Lung (tissue), 12 donors: ENCODE measurements around the gene ARHGEF4. TPM values are rescaled to one million over a fixed set of nuclear protein-coding genes. Genes with fewer than 3 reads are reported as not detected.
"Not testable (repeated sequence)": the region's sequence is repeated elsewhere in the genome, so short reads cannot be mapped to it uniquely, and the experiment has no call there.

Experiments
- ATAC-seq: fragments of 200-7000 bp; cut with Tn5 transposase; one replicate; pipeline ENCODE4 v1.9.1; 2020; ENCODE audit warnings: moderate number of reproducible peaks; ENCODE audit not compliant: insufficient read depth, low FRiP score
- DNase-seq, 3 donors: peaks; one replicate each; pipeline ENCODE4 v3.0.0-alpha.2; 2013 to 2017
- H3K27ac ChIP-seq, 2 donors: one replicate each; pipeline ENCODE4 v1.5.1; 2013; ENCODE audit warnings: mild to moderate bottlenecking in 2 of 2, moderate library complexity in 2 of 2, control low read depth in 1 of 2, inconsistent platforms in 1 of 2, low read depth in 1 of 2, low read length in 1 of 2
- H3K27me3 ChIP-seq, 3 donors: one replicate each; pipeline ENCODE4 v1.5.1; 2013; ENCODE audit warnings: low read length in 2 of 3; ENCODE audit not compliant: control insufficient read depth in 3 of 3, insufficient read depth in 3 of 3
- H3K36me3 ChIP-seq, 4 donors: one replicate each; pipeline ENCODE4 v1.5.1; 2013; ENCODE audit warnings: low read length in 4 of 4, mild to moderate bottlenecking in 1 of 4, moderate library complexity in 1 of 4; ENCODE audit not compliant: control insufficient read depth in 4 of 4, insufficient read depth in 4 of 4
- H3K4me1 ChIP-seq, 5 donors: one replicate each; pipeline ENCODE4 v1.5.1; 2013; ENCODE audit warnings: low read length in 5 of 5, mild to moderate bottlenecking in 2 of 5, moderate library complexity in 1 of 5; ENCODE audit not compliant: control insufficient read depth in 5 of 5, insufficient read depth in 5 of 5
- H3K4me3 ChIP-seq: one replicate; pipeline ENCODE4 v1.5.1; 2013; ENCODE audit warnings: mild to moderate bottlenecking, control low read depth, moderate library complexity
- H3K9ac ChIP-seq, 2 donors: one replicate each; pipeline ENCODE4 v1.5.1; 2013; ENCODE audit warnings: low read length in 2 of 2, control low read depth in 1 of 2; ENCODE audit not compliant: insufficient read depth in 1 of 2
- H3K9me3 ChIP-seq, 4 donors: one replicate each; pipeline ENCODE4 v1.5.1; 2013; ENCODE audit warnings: low read length in 3 of 4, mild to moderate bottlenecking in 1 of 4, moderate library complexity in 1 of 4; ENCODE audit not compliant: control insufficient read depth in 4 of 4, insufficient read depth in 3 of 4
- CTCF ChIP-seq: IDR thresholded peaks from 2 replicates; pipeline ENCODE4 v1.5.1; 2012; ENCODE audit warnings: mild to moderate bottlenecking; ENCODE audit errors: control extremely low read depth, extremely low read depth
- WGBS, 2 donors: extraction: QIAGEN DNeasy Blood & Tissue Kit; methylation state at CpG; one replicate each; pipeline ENCODE4 v1.1.7; 2013; 5-methylcytosine and 5-hydroxymethylcytosine counted together
- polyA plus RNA-seq, 2 donors: library from polyadenylated mRNA; stranded (reverse); fragments of 200-250 nt; gene quantifications; one replicate each; pipeline ENCODE4 v1.2.1, GENCODE V29; 2013
- total RNA-seq, 2 donors: library from RNA; depleted of rRNA in 1 of 2; stranded (reverse); fragments of >200 nt in 1 of 2; gene quantifications; one replicate each; pipeline ENCODE4 v1.2.1, GENCODE V29; 2014 to 2021
- donor health status: control.
- donor health status: control.
- donor health status: Bipolar disorder and iron deficiency.
- donor health status: healthy.
- donor health status: DM: yes; HTN: yes; CAD: no.

The ARHGEF4 gene
- total and polyA plus RNA-seq, 4 donors = 1.8 to 15.9 (median 6.9) TPM

DNA sequence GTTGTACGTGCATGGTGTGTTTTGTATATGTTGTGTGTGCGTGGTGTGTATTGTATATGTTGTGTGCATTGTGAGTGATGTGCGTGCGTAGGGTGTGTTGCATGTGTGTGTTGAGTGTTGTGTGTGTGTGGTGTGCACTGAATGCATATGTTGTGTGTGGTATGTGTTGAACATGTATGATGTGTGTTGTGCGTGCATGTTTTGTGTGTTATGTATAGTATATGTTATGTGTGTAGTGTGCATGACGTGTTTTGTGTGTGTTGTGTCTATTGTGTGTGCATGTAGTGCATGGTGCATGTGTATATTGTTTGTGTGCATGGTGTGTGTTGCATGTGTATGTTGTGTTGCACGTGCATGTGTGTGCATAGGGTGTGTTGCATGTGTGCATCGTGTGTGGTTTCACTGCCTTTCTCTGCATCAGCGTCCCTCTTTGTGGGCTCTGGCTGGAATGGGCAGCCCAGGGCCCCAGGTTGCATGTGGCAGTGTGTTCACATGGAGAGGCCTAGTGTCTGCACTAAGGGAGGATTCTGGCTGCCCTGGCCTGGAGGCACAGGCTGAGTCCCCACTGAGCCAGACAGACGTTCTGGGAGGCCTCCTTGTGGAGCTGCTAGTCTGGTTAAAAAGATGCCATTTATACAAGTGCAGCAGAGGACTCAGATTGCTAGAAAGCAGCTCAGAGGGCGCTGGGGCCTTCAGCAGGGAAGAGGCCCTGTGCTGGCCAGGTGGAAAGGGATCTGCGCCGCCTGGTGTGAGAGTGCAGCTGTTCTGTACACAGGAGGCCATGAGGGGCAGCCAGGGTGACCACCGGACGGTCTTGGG, 149.3 kb downstream of the ARHGEF4 start:
- DNase-seq (no peak), ATAC-seq (no peak)
- no peak overlapping the region for H3K27ac ChIP-seq
- peaks cover 0 to 5% (median 0%) of the 10 kb centered on the region in 5 donors for H3K4me1 ChIP-seq
- no peaks in the 10 kb centered on the region for H3K9me3 ChIP-seq
- no peak for TF ChIP-seq CTCF
- no peaks in the 10 kb centered on the region for H3K27me3 ChIP-seq
- no peaks in the 10 kb centered on the region for H3K36me3 ChIP-seq
- H3K4me3 ChIP-seq = no peak overlapping the region
- no peak overlapping the region for H3K9ac ChIP-seq
- WGBS, 2 donors = 89 to 90% methylated on average over 15 of the region's 15 CpGs

DNA sequence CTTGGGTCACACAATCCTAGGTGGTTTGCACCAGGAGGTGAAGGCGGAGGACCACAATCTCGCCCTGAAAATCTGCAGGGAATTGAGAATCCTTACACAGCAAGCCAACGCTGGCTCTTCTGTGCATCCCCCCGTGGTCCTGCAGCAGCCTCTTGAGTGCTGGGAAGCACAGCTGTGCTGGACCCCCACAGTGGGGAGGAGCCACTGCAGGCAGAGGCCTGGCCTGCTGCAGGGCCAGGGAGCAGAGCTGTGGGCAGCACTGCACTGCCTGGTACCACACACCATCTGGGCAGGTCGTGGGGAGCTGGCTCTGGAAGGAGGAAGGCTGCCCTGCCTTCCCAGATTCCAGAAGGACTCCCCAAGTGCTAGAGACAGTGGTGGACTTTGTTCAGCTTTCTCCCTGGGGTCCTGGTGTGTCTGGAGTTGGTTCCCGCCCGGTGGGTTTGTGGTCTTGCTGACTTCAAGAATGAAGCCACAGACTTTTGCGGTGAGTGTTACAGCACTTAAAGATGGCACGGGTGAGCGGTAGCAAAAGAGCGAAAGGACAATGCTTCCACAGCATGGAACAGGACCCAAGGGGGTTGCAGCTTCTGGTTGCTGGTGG, 150.3 kb downstream of the ARHGEF4 start:
- no peak overlapping the region for H3K9ac ChIP-seq
- WGBS, 2 donors = 88 to 92% methylated on average over 10 to 11 of the region's 11 CpGs
- H3K27me3 ChIP-seq = no peaks in the 10 kb centered on the region
- ATAC-seq (no peak), DNase-seq (no peak)
- H3K4me3 ChIP-seq = no peak overlapping the region
- TF ChIP-seq CTCF = no peak
- no peaks in the 10 kb centered on the region for H3K36me3 ChIP-seq
- no peaks in the 10 kb centered on the region for H3K9me3 ChIP-seq
- no peak overlapping the region for H3K27ac ChIP-seq
- peaks cover 0 to 5% (median 0%) of the 10 kb centered on the region in 5 donors for H3K4me1 ChIP-seq

DNA sequence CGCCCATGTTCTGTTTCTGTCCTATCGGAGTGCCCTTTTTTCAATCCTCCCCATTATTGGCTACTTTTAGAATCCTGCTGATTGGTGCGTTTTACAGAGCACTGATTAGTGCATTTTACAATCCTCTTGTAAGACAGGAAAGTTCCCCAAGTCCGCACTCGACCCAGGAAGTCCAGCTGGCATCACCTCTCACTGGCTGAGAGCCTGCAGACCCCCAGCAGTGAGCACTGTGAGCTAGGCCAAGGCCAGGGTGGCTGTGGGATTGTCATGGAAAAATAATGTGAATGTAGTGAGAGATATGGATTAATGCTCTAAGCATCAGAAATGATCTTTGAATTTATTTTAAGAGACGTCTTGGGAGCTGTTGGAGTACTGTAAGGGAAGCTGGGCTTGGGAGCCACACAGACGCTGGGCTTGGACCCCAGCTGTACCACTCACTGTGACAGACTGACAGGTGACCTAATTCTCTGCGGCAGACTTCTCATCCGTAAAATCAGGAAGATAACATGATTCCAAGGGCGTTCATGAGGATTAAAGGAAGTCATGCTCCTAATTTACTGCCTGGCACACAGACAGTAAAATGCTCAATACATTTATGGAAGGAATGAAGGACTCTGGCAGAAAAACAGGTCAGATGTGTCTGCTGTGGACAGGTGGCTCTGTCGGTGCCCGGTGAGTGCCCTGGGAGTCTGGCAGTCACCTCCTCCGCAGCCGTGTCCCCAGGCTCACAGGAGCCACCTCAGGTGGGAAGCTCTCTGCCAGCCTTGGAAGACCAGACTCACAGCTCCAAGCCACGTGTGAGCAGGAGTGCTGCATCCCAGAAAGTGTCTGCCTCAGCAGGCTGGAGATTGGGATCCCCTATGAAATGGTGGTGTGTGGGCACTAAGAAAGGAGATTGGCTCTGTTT, 151.1 kb downstream of the ARHGEF4 start:
- DNase-seq (no peak), ATAC-seq (no peak)
- Histone ChIP-seq H3K4me1 (peaks cover 0 to 5% (median 0%) of the 10 kb centered on the region in 5 donors), H3K9ac (no peak overlapping the region), H3K9me3 (no peaks in the 10 kb centered on the region), H3K4me3 (no peak overlapping the region), H3K27ac (no peak overlapping the region), H3K27me3 (no peaks in the 10 kb centered on the region), H3K36me3 (no peaks in the 10 kb centered on the region)
- 75 to 80% methylated on average over 15 of the region's 15 CpGs for WGBS, 2 donors
- no peak for TF ChIP-seq CTCF

GRCh38 chr2:130991446-130991845, 154.7 kb downstream of the ARHGEF4 start:
- DNase-seq, H3K27me3 ChIP-seq, ATAC-seq, H3K9ac ChIP-seq, H3K36me3 ChIP-seq, H3K4me1 ChIP-seq, H3K4me3 ChIP-seq, H3K27ac ChIP-seq, H3K9me3 ChIP-seq: not testable (repeated sequence)
- WGBS, 2 donors = 92 to 98% methylated on average over 29 to 32 of the region's 32 CpGs

- not testable (repeated sequence) for DNase-seq, H3K9ac ChIP-seq, H3K36me3 ChIP-seq, H3K27me3 ChIP-seq, H3K27ac ChIP-seq, H3K4me3 ChIP-seq, H3K9me3 ChIP-seq, ATAC-seq, H3K4me1 ChIP-seq
- 95 to 97% methylated on average over 10 of the region's 10 CpGs for WGBS, 2 donors
Observed at GRCh38 chr2:130992003-130992402, 155.3 kb downstream of the ARHGEF4 start.
